HG02885 (cell line): ENCODE results near the gene LDLRAD4.
"Not testable (repeated sequence)": the region's sequence is repeated elsewhere in the genome, so short reads cannot be mapped to it uniquely, and the experiment has no call there.

Experiments used
- ATAC-seq: cut with Tn5 transposase; IDR thresholded peaks from one replicate; pipeline ENCODE4 v1.9.1; 2021; ENCODE audit warnings: mild to moderate bottlenecking; ENCODE audit not compliant: unreplicated experiment, poor library complexity

LDLRAD4 gene

DNA sequence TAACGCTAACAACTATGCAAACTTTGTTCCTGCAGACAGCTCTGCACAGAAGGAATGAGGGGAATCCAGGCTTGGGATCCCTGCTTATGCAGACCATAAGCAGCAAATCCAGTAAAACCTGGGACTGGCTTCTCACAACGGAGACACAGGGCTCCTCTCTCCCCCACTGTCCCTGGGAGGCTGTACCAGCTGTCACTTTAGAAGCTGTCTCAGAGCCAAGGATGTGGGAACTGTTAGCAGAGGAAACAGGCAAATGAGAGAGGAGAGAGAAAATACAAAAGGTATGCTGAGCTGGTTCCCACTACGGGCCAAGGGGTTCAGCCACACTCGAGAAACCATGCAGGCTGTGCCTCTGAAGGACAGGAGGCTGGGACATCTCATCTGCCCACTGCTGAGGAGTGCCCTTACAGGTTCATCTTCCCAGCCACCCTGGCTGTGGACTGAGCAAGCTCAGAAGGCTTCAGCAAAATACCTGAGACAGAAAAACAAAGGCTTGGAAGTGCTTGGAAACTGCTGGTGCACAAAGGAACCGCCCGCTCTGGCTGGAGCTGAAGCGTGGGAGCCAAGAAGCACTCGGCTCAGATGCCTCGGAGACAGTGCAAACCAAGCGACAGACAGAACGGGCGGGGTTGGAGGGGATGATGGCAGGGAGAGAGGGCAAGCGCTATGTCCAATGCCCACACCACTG is 435.3 kb downstream of the LDLRAD4 start:
- no peak for ATAC-seq

DNA sequence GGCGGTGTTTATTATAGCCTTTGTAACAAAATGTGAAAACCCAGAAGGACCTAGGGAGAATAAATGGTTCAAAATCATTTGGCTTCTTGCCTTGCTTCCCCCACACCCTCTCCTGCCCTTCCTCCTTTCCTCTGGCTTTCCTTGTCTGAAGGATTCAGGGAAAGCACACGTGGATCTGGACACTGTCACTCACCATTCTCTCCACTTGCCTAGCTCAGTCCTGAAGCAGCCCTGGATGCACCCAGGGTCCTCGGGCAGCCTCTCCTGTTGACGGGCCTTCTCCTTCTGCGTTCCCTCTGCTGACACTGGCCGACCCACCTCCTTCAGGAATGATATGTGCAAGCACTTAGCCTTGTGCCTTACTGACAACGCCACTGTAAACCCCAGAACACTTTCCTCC is 439.4 kb downstream of the LDLRAD4 start:
- no peak for ATAC-seq

DNA sequence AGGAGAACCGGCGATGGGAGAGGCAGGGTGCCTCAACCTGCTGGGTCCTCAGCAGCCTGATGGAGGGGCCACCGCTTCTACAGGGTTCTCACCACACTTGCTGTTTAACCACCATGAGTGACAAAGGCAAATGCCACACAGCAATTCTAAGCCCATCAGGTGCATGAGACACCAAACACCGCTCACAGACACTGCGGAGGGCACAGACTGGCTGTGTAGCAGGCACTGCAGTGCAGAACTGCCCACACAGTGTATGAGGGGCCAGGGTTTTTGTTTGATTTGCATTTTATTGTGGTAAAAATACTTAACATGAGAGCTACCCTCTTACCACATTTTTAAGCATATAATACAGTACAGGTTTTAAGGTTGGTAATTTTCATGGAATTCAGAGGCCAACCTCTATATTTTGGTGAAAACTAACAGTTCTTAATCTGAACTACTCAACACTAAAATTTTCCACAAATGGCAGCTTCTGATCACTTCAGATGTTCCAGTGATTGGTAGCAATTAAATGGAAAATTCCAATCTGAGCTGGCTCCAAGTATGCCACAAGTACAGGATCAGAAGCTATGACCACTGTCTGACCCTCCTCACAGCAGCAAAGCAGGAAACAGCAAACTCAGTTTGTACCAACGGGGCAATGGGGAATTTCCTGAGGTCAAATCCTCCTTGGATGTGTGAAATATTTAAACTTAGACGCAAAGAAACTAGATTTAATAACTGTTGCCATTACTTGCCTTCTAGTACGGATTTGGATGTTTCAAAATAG is 440.1 kb downstream of the LDLRAD4 start:
- no peak for ATAC-seq

DNA sequence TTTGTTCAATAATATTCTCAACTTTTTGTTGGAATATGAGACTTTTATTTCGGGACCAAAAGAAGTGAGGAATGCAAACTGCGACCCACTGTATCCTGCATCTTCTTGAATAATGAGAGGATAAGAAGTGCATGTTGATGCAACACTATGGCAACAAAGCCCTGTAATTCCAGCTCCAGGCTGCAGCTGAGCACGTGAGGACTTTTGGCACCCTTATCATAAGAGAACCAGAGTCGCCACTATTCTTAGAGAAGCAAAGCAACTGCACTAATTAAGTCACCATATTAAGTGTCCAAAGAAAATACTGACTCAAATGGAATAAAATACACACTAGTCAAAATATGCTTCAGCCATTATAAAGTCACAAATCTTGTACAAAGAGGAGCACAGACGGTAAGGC is 441.9 kb downstream of the LDLRAD4 start:
- no peak for ATAC-seq

DNA sequence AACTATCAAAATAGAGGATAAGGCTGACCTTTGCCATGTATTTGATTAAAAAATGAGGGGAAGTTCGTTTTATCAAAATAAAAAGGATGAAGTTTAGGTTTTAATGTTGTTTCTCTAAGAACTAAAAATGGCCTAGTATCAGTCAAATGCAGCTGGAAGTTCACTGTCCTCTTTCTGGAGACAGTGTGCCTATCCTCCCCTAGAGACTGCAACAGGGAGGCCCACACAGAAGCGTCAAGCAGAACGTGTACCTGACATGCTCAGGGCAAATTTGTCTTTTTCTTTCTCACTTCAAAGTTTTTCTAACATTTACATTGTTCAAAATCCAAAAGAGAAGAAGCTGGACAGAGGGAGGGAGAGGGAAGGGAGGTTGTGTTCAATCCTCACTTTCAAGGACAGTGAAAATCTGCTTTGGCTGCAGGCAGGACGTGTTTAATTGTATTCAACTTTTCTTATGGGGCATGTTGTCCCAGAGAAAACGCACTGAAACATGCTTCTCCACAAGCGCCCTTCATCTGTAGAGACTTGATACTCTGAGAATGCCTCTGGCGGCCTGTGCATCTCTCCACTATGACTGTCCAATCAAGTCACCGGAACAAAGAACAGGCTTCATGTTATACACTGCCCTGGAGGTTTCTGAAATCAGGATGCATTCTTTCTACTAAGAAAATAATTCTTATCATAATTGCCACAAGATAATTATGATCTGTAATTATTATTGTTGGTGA is 442.7 kb downstream of the LDLRAD4 start:
- ATAC-seq = no peak

DNA sequence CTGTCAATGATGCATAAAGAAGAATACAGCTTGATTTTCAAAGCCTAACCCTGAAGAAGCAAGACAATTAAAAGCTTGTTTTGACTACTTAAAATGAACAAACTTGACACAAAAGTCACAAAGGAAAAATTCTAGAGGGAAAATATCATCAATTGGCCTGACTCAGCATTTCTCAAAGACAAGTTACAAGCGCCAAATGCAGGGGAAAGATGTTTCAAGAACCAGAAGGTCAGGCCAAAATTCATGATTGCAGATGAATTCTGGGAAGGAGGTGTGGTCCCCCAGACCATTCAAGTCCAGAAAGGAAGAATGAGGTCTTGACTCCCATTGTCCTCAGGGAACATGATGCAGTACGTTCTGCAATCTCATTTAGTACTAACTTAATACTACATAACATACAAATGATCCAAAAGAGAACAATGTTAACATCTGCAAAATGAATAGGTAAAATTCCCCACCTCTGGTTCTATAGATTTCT is 443.3 kb downstream of the LDLRAD4 start:
- no peak for ATAC-seq

DNA sequence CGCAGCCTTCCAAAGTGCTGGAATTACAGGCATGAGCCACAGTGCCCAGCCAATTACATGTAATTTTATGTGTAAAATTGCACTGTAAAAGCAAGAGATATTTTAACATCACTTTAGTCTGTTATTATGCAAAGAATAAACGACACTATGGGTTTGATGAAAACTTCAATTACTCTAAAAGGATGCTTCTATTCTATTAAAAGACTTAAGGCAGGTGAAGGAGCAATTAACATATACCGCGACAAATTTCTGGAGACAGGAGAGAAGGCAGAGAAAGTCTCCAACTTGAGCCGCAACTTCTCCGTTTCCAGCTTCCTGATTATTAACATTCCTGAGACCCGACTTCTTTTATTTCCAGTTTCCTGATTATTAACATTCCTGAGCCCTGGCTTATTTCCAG is 454.1 kb downstream of the LDLRAD4 start:
- ATAC-seq = no peak

DNA sequence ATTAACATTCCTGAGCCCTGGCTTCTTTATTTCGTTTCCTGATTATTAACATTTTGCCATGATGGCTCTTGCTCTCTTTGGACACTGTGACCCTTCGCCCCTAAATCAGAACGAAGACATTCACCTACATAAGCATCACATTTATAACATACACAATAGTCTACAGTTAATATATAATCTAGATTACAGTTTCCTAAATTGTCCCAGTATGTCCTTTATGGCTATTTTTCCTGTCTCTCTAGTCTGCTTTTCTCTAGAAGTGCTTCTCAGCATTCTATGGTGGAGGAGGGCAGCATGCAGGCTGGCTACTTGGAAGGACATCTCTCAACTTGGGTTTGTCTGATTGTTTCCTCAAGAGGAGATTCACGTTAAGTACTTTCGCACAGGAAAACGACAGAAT is 457.9 kb downstream of the LDLRAD4 start:
- no peak for ATAC-seq

DNA sequence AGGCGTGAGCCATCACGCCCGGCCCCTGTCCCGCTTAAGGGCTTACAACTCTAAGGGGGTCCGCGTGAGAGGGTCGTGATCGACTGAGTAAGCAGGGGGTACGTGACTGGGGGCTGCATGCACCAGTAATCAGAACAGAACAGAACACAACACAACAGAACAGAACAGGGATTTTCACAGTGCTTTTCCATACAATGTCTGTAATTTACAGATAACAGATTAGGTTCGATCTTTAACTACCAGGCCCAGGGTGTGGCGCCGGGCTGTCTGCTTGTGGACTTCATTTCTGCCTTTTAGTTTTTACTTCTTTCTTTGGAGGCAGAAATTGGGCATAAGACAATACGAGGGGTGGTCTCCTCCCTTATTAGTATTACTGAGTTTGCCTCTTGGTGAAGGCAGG is 458.8 kb downstream of the LDLRAD4 start:
- ATAC-seq = not testable (repeated sequence)

DNA sequence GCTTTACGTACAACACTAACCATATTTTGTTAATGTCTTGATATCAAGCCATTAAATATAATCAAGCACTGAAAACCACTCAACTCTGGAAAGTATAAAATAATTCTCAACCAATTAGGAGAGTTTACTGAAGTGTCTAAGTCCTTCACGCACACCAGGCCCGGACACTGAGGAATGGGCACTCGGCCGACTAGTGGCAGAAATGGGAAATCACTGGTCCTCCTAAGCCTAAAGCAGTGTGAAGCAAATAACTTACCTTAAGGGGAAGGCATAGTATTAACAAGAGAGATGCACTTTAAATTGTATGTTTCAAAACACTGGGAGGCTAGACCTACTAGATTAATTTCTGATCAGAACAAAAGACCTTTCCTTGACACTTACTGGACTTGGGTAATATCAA is 462.1 kb downstream of the LDLRAD4 start:
- ATAC-seq = no peak

DNA sequence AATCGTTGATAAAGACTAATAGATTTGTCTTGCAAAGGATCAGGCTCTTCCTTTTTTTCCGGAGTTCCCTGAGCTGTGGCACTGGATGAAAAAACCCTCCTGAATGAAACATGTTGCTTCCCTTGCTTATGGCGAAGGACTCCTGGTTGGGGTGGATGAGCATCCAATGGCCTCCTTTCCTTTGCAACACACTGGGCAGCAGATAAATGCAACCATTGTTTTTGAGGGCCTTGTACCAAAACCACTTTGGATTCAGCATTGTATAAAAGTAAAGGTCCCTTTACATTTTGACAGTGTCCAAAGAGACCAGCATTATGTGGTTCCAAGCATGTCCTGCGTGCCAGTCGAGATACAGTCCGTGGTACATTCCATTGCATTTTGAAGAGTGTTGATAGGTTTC is 463.1 kb downstream of the LDLRAD4 start:
- no peak for ATAC-seq

DNA sequence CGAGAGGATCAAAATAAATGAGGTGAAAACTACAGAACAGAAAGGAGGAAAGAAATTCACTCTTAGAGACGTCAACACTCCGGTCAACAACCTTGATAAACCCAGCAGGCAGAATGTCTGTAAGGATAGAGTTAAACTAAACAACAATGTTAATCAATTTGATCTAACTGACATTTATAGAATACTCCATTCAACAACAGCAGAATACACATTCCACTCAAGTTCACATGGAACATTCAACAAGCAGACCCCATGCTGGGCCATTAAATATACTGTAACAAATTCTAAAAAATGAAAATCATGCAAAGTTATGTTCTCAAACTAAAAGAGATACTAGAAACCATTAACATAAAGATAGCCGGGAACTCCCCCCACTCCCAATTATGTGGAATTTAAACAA is 466.0 kb downstream of the LDLRAD4 start:
- no peak for ATAC-seq

DNA sequence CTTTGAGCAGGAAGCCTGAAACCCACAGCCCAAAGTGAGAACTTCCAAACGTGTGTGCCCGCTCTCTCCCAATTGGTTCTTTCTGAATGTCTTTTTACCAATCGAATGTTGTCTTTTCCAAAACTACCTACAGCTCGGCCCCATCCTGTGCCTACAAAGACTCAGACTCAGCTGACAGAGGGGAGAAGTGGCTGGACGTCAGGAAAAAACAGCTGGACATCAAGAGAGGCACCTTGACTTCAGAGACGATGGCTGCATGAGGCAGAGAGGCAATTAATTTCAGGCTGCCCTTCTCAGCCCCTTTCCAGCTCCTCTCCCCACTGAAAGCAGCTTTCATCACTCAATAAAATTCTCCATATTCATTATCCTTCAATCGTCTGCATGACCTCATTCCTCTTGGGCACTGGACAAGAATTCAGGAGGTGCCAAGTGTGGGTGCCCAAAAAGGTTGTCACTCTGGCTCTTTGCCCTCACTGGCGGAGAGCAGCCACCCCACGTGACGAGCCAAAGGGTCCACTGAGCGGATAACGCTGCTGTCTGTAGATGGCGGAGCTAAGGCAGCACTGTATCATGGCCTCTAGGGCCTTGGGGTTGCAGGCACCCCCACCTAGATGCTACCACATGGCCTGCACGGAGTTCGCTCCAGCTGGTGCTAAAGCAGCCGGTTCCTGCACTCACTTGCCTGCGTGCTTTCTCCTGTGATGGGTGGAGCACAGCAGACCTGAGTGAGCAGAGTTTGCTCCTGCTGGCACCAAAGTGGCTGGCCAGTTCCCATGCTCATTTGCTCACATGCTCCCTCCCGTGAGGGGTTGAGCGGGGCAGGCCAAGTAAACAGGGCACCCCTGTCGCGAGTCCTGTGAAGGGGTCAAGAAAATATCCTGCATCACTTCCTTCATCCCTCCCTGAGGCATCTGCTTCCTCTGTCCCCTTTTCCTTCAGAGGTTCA is 469.9 kb downstream of the LDLRAD4 start:
- no peak for ATAC-seq

DNA sequence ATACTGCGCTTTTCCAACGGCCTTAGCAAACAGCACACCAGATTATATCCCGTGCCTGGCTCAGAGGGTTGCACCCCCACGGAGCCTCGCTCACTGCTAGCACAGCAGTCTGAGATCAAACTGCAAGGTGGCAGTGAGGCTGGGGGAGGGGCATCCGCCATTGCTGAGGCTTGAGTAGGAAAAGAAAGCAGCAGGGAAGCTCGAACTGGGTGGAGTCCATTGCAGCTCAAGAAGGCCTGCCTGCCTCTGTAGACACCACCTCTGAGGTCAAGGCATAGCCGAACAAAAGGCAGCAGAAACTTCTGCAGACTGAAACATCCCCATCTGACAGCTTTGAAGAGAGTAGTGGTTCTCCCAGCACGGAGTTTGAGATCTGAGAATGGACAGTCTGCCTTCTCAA is 471.5 kb downstream of the LDLRAD4 start:
- ATAC-seq = not testable (repeated sequence)

DNA sequence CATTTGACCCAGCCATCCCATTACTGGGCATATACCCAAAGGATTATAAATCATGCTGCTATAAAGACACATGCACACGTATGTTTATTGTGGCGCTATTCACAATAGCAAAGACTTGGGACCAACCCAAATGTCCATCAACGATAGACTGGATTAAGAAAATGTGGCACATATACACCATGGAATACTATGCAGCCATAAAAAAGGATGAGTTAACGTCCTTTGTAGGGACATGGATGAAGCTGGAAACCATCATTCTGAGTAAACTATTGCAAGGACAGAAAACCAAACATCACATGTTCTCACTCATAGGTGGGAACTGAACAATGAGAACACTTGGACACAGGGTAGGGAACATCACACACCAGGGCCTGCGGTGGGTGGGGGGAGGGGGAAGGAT is 476.8 kb downstream of the LDLRAD4 start:
- ATAC-seq = not testable (repeated sequence)

DNA sequence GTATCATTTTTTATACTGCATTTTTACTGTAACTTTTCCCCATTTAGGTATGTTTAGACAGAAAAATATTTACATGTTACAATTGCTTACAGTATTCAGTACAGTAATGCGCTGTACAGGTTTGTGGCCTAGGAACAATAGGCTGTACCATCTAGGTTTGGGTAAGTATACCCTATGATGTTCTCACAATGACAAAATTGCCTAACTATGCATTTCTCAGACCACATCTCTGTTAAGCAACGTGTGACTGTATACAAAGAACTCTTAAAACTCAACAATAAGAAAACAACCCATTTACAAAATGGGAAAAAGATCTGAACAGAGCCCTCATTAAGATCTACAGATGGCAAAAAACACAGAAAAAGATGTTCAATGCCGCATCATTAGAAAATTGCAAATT is 478.4 kb downstream of the LDLRAD4 start:
- ATAC-seq = no peak

DNA sequence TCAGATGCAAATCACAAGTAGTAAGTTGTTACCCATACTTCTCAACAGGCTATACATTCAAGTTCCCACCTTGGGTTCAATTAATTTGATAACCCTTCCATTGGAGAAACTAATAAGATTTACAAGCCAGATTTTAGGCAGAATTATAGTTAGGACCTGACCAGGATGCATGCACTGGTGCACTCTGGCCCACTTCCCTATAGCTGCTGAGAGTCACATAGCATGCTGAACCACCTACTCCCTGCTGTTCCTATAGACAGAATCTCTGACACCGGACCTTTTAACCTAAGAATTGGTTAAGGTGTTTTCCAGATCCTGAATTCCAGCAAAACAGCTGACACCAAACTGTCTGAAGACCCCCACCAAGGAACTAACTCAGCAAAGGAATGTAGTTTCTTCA is 481.6 kb downstream of the LDLRAD4 start:
- ATAC-seq = no peak
